HCT116 (cell line): ENCODE results near the gene AAK1.

Source experiments
- CTCF ChIP-seq, 3 experiments: fragments of 200-600 bp in 1 of 3; sonication (generic) in 1 of 3; IDR thresholded peaks in 2 of 3; conservative IDR thresholded peaks in 1 of 3; 2 replicates each; pipeline ENCODE4 v1.5.1; 2012 to 2017; ENCODE audit warnings: low read depth in 2 of 3, low read length in 2 of 3, antibody characterized with exemption in 1 of 3, borderline replicate concordance in 1 of 3, control low read depth in 1 of 3, mild to moderate bottlenecking in 1 of 3, mixed read lengths in 1 of 3, mixed run types in 1 of 3, moderate library complexity in 1 of 3; ENCODE audit not compliant: insufficient read depth in 1 of 3
- EZH2 ChIP-seq: fragments of 200-600 bp; sonication (generic); IDR thresholded peaks from 2 replicates; pipeline ENCODE4 v1.6.1; 2017; ENCODE audit warnings: antibody characterized with exemption, mixed run types
- POLR2A ChIP-seq: IDR thresholded peaks from 2 replicates; pipeline ENCODE4 v1.7.0; 2011; ENCODE audit warnings: borderline replicate concordance; ENCODE audit not compliant: insufficient read depth, insufficient read length; ENCODE audit errors: extremely low read depth
- POLR2AphosphoS5 ChIP-seq: IDR thresholded peaks from 2 replicates; pipeline ENCODE4 v1.6.1; 2011; ENCODE audit warnings: mild to moderate bottlenecking, low read depth, low read length, moderate library complexity
- RAD21 ChIP-seq: IDR thresholded peaks from 2 replicates; pipeline ENCODE4 v1.6.1; 2012; ENCODE audit warnings: low read depth, mild to moderate bottlenecking
- SIN3A ChIP-seq: IDR thresholded peaks from 2 replicates; pipeline ENCODE4 v1.6.1; 2012; ENCODE audit warnings: low read depth
- YY1 ChIP-seq: IDR thresholded peaks from 2 replicates; pipeline ENCODE4 v1.6.1; 2011; ENCODE audit warnings: low read length, low read depth, moderate library complexity, mild to moderate bottlenecking; ENCODE audit not compliant: insufficient replicate concordance; ENCODE audit errors: extremely low read depth
- ZNF274 ChIP-seq: fragments of 200-500 bp; sonication (Bioruptor generic); IDR thresholded peaks from 2 replicates; pipeline ENCODE4 v1.6.1; 2014; ENCODE audit warnings: mild to moderate bottlenecking, low read depth, low read length, inconsistent platforms

- no peak for TF ChIP-seq CTCF (IDR thresholded peaks at IDR 0.05 in 2 of 3, conservative IDR thresholded peaks at IDR 0.05 in 1 of 3; ENCODE audit: borderline replicate concordance in 1 of 3, insufficient read depth in 1 of 3, low read depth in 2 of 3, low read length in 2 of 3)
- TF ChIP-seq POLR2AphosphoS5: no peak
- TF ChIP-seq ZNF274: no peak
- no peak for TF ChIP-seq SIN3A
- no peak for TF ChIP-seq YY1
- no peak for TF ChIP-seq POLR2A
- no peak for TF ChIP-seq EZH2
- TF ChIP-seq RAD21: no peak
Measured at GRCh38 chr2:69531186-69531585, 112.4 kb downstream of the AAK1 start.
